Skeletal muscle satellite cell (primary cell): Measurements from ENCODE around the gene SEMA6A.

Experiments used
- H3K27me3 ChIP-seq: 2 replicates; pipeline ENCODE4 v1.7.0; 2013; ENCODE audit warnings: low read length; ENCODE audit not compliant: control insufficient read depth, insufficient read depth
- H3K36me3 ChIP-seq: 2 replicates; pipeline ENCODE4 v1.7.0; 2013; ENCODE audit warnings: mild to moderate bottlenecking, control low read depth, low read length; ENCODE audit not compliant: insufficient read depth
- H3K4me1 ChIP-seq: 2 replicates; pipeline ENCODE4 v1.7.0; 2013; ENCODE audit warnings: low read length; ENCODE audit not compliant: control insufficient read depth, insufficient read depth
- H3K4me2 ChIP-seq: 2 replicates; pipeline ENCODE4 v1.7.0; 2013; ENCODE audit warnings: mild to moderate bottlenecking, low read length
- H3K4me3 ChIP-seq: 2 replicates; pipeline ENCODE4 v1.7.0; 2013; ENCODE audit warnings: low read length
- H3K9ac ChIP-seq: 2 replicates; pipeline ENCODE4 v1.7.0; 2013; ENCODE audit warnings: mild to moderate bottlenecking, low read depth, low read length, moderate library complexity
- H3K9me3 ChIP-seq: replicated peaks from 2 replicates; pipeline ENCODE4 v1.7.0; 2013; ENCODE audit warnings: mild to moderate bottlenecking, control low read depth, low read length

Gene SEMA6A

GRCh38 chr5:116575326-116576052, 866 bp upstream of the SEMA6A start:
- H3K4me3 ChIP-seq, result peak overlapping the region; percentile 81
- peaks cover 27% of the 10 kb centered on the region for H3K4me1 ChIP-seq
- H3K9ac ChIP-seq, result peak overlapping the region; percentile 48
- H3K4me2 ChIP-seq, result peak overlapping the region; percentile 98
- H3K9me3 ChIP-seq, result no peaks in the 10 kb centered on the region
- peaks cover 64% of the 10 kb centered on the region for H3K27me3 ChIP-seq
- no peaks in the 10 kb centered on the region for H3K36me3 ChIP-seq

GRCh38 chr5:116573702-116574366, 789 bp downstream of the SEMA6A start:
- no peak overlapping the region for H3K9ac ChIP-seq
- H3K36me3 ChIP-seq, result no peaks in the 10 kb centered on the region
- peaks cover 78% of the 10 kb centered on the region for H3K27me3 ChIP-seq
- H3K4me1 ChIP-seq, result peaks cover 27% of the 10 kb centered on the region
- H3K4me3 ChIP-seq, result peak overlapping the region; percentile 81
- H3K4me2 ChIP-seq, result peak overlapping the region; percentile 98
- no peaks in the 10 kb centered on the region for H3K9me3 ChIP-seq

GRCh38 chr5:116573279-116573701, 1.3 kb downstream of the SEMA6A start:
- H3K4me2 ChIP-seq, result peak overlapping the region; percentile 98
- peak overlapping the region; percentile 81 for H3K4me3 ChIP-seq
- no peak overlapping the region for H3K9ac ChIP-seq
- no peaks in the 10 kb centered on the region for H3K9me3 ChIP-seq
- peaks cover 27% of the 10 kb centered on the region for H3K4me1 ChIP-seq
- peaks cover 73% of the 10 kb centered on the region for H3K27me3 ChIP-seq
- H3K36me3 ChIP-seq, result no peaks in the 10 kb centered on the region

- Histone ChIP-seq H3K4me2 (peak overlapping the region; percentile 98), H3K4me1 (peaks cover 27% of the 10 kb centered on the region), H3K9me3 (no peaks in the 10 kb centered on the region), H3K36me3 (no peaks in the 10 kb centered on the region), H3K4me3 (peak overlapping the region; percentile 81), H3K27me3 (peaks cover 69% of the 10 kb centered on the region), H3K9ac (no peak overlapping the region)
Measured at GRCh38 chr5:116572350-116573278, 2.0 kb downstream of the SEMA6A start.

- Histone ChIP-seq H3K9ac (no peak overlapping the region), H3K4me3 (no peak overlapping the region), H3K4me2 (peak overlapping the region; percentile 98), H3K27me3 (peaks cover 61% of the 10 kb centered on the region), H3K36me3 (no peaks in the 10 kb centered on the region), H3K4me1 (peaks cover 27% of the 10 kb centered on the region), H3K9me3 (no peaks in the 10 kb centered on the region)
Measured at GRCh38 chr5:116571568-116572349, 2.9 kb downstream of the SEMA6A start.

GRCh38 chr5:116569999-116570398, 4.6 kb downstream of the SEMA6A start:
- H3K9ac ChIP-seq, result no peak overlapping the region
- no peaks in the 10 kb centered on the region for H3K36me3 ChIP-seq
- H3K27me3 ChIP-seq, result peaks cover 60% of the 10 kb centered on the region
- H3K4me2 ChIP-seq, result no peak overlapping the region
- peaks cover 17% of the 10 kb centered on the region for H3K4me1 ChIP-seq
- no peak overlapping the region for H3K4me3 ChIP-seq
- H3K9me3 ChIP-seq, result no peaks in the 10 kb centered on the region

GRCh38 chr5:116567106-116567505, 7.5 kb downstream of the SEMA6A start:
- H3K4me2 ChIP-seq, result no peak overlapping the region
- H3K4me1 ChIP-seq, result no peaks in the 10 kb centered on the region
- H3K4me3 ChIP-seq, result no peak overlapping the region

GRCh38 chr5:116566251-116566650, 8.4 kb downstream of the SEMA6A start:
- H3K4me2 ChIP-seq, result no peak overlapping the region
- H3K9me3 ChIP-seq, result no peaks in the 10 kb centered on the region
- peaks cover 30% of the 10 kb centered on the region for H3K27me3 ChIP-seq
- H3K4me3 ChIP-seq, result no peak overlapping the region
- H3K9ac ChIP-seq, result no peak overlapping the region
- H3K4me1 ChIP-seq, result no peaks in the 10 kb centered on the region
- H3K36me3 ChIP-seq, result no peaks in the 10 kb centered on the region

More at GRCh38 chr5:116567106-116567505, 7.5 kb downstream of the SEMA6A start:
- Histone ChIP-seq H3K9ac (no peak overlapping the region), H3K9me3 (no peaks in the 10 kb centered on the region), H3K27me3 (peaks cover 38% of the 10 kb centered on the region), H3K36me3 (no peaks in the 10 kb centered on the region)

GRCh38 chr5:116564756-116565490, 9.7 kb downstream of the SEMA6A start:
- Histone ChIP-seq H3K4me3 (no peak overlapping the region), H3K4me2 (no peak overlapping the region), H3K9me3 (no peaks in the 10 kb centered on the region), H3K36me3 (no peaks in the 10 kb centered on the region), H3K27me3 (peaks cover 17% of the 10 kb centered on the region), H3K9ac (no peak overlapping the region), H3K4me1 (no peaks in the 10 kb centered on the region)

- Histone ChIP-seq H3K9me3 (no peaks in the 10 kb centered on the region), H3K9ac (no peak overlapping the region), H3K36me3 (no peaks in the 10 kb centered on the region), H3K4me2 (no peak overlapping the region), H3K27me3 (peaks cover 11% of the 10 kb centered on the region), H3K4me1 (no peaks in the 10 kb centered on the region), H3K4me3 (no peak overlapping the region)
Measured at GRCh38 chr5:116564312-116564711, 10.3 kb downstream of the SEMA6A start.
